PC-9 (cell line): ENCODE results near the gene TSACC.
"Not testable (repeated sequence)": the region's sequence is repeated elsewhere in the genome, so short reads cannot be mapped to it uniquely, and the experiment has no call there.

Experiments
- CTCF ChIP-seq: fragments of 200-600 bp; sonication (generic); conservative IDR thresholded peaks from 2 replicates; pipeline ENCODE4 v1.6.1; 2017; ENCODE audit warnings: mixed run types, antibody characterized with exemption, mild to moderate bottlenecking, moderate library complexity
- EZH2 ChIP-seq: fragments of 200-600 bp; sonication (generic); IDR thresholded peaks from 2 replicates; pipeline ENCODE4 v1.8.0; 2017; ENCODE audit warnings: antibody characterized with exemption, low read depth

DNA sequence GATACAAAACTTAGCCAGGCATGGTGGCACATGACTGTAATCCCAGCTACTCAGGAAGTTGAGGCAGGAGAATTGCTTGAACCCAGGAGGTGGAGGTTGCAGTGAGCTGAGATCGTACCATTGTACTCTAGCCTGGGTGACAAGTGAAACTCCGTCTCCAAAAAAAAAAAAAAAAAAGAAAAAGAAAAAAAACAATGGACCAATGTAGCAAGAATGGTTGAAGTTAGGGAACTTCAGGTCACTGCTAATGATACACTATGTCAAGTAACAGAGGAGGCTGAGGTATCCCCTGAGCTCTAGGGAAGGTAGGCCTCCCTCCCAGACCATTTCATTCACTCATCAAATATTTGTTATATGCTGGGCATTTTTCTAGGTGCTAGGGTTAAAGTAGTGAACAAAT is 7.7 kb downstream of the TSACC start:
- not testable (repeated sequence) for TF ChIP-seq CTCF, EZH2
